Left lung (tissue), 10 donors: ENCODE data around the gene DCUN1D2. TPM values are rescaled to one million over a fixed set of nuclear protein-coding genes. Genes with fewer than 3 reads are reported as not detected.
"Not testable (repeated sequence)": the region's sequence is repeated elsewhere in the genome, so short reads cannot be mapped to it uniquely, and the experiment has no call there.

Source experiments
- ATAC-seq: fragments of 200-7000 bp; cut with Tn5 transposase; one replicate; pipeline ENCODE4 v1.9.1; 2020; ENCODE audit warnings: moderate library complexity
- DNase-seq, 4 donors: peaks; one replicate each; pipeline ENCODE4 v3.0.0-alpha.2; 2013 to 2020
- H3K27ac ChIP-seq, 2 donors: fragments of 200-600 bp; sonication (generic) in 1 of 2; one replicate each; pipeline versions ENCODE4 v1.5.0 to v1.8.0; 2020 to 2021
- H3K27me3 ChIP-seq, 2 donors: fragments of 200-600 bp; sonication (generic) in 1 of 2; one replicate each; pipeline versions ENCODE4 v1.5.0 to v1.8.0; 2020 to 2021
- H3K36me3 ChIP-seq, 2 donors: fragments of 200-600 bp; sonication (generic) in 1 of 2; one replicate each; pipeline versions ENCODE4 v1.5.0 to v1.8.0; 2020 to 2021
- H3K4me1 ChIP-seq, 2 donors: fragments of 200-600 bp; one replicate each; pipeline ENCODE4 v1.8.0; 2021
- H3K4me3 ChIP-seq, 2 donors: fragments of 200-600 bp; sonication (generic) in 1 of 2; one replicate each; pipeline versions ENCODE4 v1.5.0 to v1.8.0; 2020 to 2021; ENCODE audit warnings: mild to moderate bottlenecking in 1 of 2
- H3K9me3 ChIP-seq, 2 donors: fragments of 200-600 bp; sonication (generic) in 1 of 2; one replicate each; pipeline versions ENCODE4 v1.5.0 to v1.8.0; 2020 to 2021
- CTCF ChIP-seq, 2 donors: fragments of 200-600 bp; sonication (generic) in 1 of 2; IDR thresholded peaks; one replicate each; pipeline versions ENCODE4 v1.5.0 to v1.8.0; 2021; ENCODE audit warnings: antibody characterized with exemption in 2 of 2
- intact Hi-C, 2 donors: fragments of 100-400 bp; cut with DNase I; formaldehyde crosslinking; loops; one replicate each; pipeline versions ENCODE4 v1.11.2 to v1.14.2; 2022
- polyA plus RNA-seq, 6 donors: library from polyadenylated mRNA; unstranded; fragments of 120-200 nt; gene quantifications; one replicate each; pipeline ENCODE4 v1.2.1, GENCODE V29; 2013; ENCODE audit not compliant: insufficient read length in 6 of 6
- total RNA-seq, 2 donors: library from RNA; stranded (reverse); fragmentation: NEBNext Ultra II Directional; extraction: Animal tissue kit (Norgen Biotek cat#: 25700); gene quantifications; one replicate each; pipeline ENCODE4 v1.2.1, GENCODE V29; 2021
- donor health status: DM: no; HTN: yes; CAD: no.
- donor health status: DM: no; HTN: no; CAD: no.

The DCUN1D2 gene
- total and polyA plus RNA-seq, 8 donors = 10.3 to 26.3 (median 19.2) TPM

DNA sequence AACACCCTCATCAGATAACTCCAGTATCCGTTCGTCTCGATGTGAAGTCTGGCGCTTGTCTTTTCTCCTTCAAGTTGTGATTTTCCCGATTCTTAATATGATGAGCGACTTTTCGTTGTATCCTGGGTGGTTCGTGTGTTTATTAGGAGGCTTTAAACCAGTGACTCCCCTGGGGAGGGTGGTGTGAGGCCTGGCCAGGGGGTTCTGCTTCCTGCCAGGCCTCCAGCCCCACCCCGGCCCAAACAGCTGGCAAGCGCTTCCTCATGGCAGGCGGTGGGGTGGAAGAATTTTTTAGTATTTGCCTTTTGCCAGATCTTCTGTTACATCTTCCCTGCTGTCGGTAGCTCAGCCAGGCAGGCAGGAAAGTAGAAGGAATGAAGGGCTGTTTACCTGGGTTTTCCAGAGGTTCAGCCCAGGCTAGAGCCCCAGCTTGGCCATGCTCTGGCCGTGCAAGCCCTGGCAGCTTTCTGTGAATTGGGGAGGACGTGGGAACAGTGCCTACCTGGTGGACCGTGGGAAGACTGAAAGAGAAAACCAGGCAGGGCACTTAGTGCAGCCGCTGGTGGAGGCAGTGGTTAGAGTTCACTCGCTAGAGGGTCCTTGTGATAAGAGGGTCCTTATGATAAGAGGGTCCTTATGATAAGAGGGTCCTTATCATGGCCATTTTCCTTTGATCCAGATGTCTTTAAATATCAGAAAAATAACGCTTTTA, 37.7 kb upstream of the DCUN1D2 start:
- intact Hi-C loops = no loop called here
- peak in 2 of 4 donors; percentile 31 to 55 for DNase-seq
- Histone ChIP-seq H3K36me3 (peaks cover 0 to 59% of the 10 kb centered on the region in 2 donors), H3K4me1 (peaks cover 5 to 19% of the 10 kb centered on the region in 2 donors), H3K27ac (peak overlapping the region in 1 of 2 donors; percentile 81), H3K4me3 (no peak overlapping the region), H3K27me3 (no peaks in the 10 kb centered on the region), H3K9me3 (no peaks in the 10 kb centered on the region)
- no peak for TF ChIP-seq CTCF (IDR thresholded peaks at IDR 0.05)
- peak; percentile 88 for ATAC-seq

- no peak for DNase-seq
- Histone ChIP-seq H3K27ac (peak overlapping the region in 1 of 2 donors; percentile 81), H3K9me3 (no peaks in the 10 kb centered on the region), H3K4me3 (no peak overlapping the region), H3K27me3 (no peaks in the 10 kb centered on the region), H3K36me3 (peaks cover 0 to 63% of the 10 kb centered on the region in 2 donors), H3K4me1 (peaks cover 5 to 19% of the 10 kb centered on the region in 2 donors)
- intact Hi-C loops = no loop called here
- no peak for TF ChIP-seq CTCF (IDR thresholded peaks at IDR 0.05)
- ATAC-seq = no peak
Measured at GRCh38 chr13:113527272-113527958, 36.9 kb upstream of the DCUN1D2 start.

DNA sequence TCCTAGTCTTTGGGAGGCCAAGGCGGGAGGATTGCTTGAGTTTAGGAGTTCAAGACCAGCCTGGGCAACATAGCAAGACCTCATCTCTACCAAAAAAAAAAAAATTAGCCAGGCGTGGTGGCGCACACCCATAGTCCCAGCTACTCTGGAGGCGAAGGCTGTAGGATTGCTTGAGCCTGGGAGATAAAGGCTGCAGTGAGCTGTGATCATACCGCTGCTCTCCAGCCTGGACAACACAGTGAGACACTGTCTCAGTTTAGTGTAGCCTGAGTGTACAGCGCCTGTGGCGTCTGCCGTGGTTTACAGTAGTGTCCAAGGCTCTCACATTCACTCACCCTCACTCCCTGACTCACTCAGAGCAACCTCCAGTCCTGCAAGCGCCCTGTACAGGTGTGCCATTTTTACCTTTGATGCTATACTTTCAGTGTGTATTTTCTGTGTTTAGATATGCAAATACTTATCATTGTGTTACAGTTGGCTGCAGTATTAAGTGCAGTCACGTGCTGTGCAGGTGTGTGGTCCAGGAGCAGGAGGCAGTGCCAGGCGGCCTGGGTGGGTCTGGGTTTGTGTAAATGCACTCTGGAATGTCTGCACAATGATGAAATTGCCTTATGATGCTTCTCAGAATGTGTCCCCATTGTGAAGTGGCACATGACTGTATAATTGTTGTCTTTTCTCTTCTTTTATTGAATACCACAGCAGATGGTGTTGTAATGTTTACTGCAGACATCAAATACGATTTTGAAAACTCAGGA, 36.1 kb upstream of the DCUN1D2 start:
- TF ChIP-seq CTCF (IDR thresholded peaks at IDR 0.05) = no peak
- Histone ChIP-seq H3K4me3 (no peak overlapping the region), H3K27me3 (no peaks in the 10 kb centered on the region), H3K27ac (peak overlapping the region in 1 of 2 donors; percentile 81), H3K4me1 (peaks cover 5 to 19% of the 10 kb centered on the region in 2 donors), H3K9me3 (no peaks in the 10 kb centered on the region), H3K36me3 (peaks cover 0 to 63% of the 10 kb centered on the region in 2 donors)
- ATAC-seq = peak; percentile 69
- intact Hi-C loops = no loop called here
- peak in 3 of 4 donors; percentile 39 to 58 (median 49) for DNase-seq

DNA sequence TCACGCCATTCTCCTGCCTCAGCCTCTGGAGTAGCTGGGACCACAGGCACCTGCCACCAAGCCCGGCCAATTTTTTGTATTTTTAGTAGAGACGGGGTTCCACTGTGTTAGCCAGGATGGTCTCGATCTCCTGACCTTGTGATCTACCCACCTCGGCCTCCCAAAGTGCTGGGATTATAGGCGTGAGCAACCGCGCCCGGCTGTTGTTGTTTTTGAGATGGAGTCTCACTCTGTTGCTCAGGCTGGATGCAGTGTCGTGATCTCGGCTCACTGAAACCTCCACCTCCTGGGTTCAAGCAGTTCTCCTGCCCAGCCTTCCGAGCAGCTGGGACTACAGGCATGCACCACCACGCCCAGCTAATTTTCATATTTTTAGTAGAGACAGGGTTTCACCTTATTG, 31.9 kb upstream of the DCUN1D2 start:
- intact Hi-C loops, ATAC-seq, H3K4me1 ChIP-seq, H3K9me3 ChIP-seq, DNase-seq, H3K4me3 ChIP-seq, H3K27me3 ChIP-seq, H3K27ac ChIP-seq: not testable (repeated sequence)
- peaks cover 0 to 69% of the 10 kb centered on the region in 2 donors for H3K36me3 ChIP-seq

DNA sequence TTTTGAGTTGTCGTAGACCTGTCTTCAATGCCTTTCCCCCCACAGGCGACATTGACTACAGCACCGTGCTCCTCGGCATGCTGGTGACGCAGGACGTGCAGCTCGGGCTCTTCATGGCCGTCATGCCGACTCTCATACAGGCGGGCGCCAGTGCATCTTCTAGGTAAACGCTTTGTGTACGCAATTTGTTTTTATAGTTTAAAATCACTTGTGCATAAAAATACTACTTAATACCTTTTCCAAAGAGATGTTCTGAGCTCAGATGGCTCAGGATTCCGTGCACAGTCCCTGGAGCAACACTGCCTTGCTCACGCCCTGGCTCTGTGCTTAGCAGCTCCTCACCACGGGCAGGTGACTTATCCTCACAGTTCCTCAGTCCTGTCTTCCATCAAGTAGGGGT, 30.1 kb upstream of the DCUN1D2 start:
- no peaks in the 10 kb centered on the region for H3K27me3 ChIP-seq
- H3K36me3 ChIP-seq = peaks cover 0 to 73% of the 10 kb centered on the region in 2 donors
- no peak overlapping the region for H3K4me3 ChIP-seq
- intact Hi-C loops = no loop called here
- no peaks in the 10 kb centered on the region for H3K4me1 ChIP-seq
- H3K9me3 ChIP-seq = no peaks in the 10 kb centered on the region
- no peak overlapping the region for H3K27ac ChIP-seq
- ATAC-seq (no peak), DNase-seq (no peak)
- no peak for TF ChIP-seq CTCF (IDR thresholded peaks at IDR 0.05)
